Measurements from ENCODE around the gene SMC5.

The SMC5 gene

DNA sequence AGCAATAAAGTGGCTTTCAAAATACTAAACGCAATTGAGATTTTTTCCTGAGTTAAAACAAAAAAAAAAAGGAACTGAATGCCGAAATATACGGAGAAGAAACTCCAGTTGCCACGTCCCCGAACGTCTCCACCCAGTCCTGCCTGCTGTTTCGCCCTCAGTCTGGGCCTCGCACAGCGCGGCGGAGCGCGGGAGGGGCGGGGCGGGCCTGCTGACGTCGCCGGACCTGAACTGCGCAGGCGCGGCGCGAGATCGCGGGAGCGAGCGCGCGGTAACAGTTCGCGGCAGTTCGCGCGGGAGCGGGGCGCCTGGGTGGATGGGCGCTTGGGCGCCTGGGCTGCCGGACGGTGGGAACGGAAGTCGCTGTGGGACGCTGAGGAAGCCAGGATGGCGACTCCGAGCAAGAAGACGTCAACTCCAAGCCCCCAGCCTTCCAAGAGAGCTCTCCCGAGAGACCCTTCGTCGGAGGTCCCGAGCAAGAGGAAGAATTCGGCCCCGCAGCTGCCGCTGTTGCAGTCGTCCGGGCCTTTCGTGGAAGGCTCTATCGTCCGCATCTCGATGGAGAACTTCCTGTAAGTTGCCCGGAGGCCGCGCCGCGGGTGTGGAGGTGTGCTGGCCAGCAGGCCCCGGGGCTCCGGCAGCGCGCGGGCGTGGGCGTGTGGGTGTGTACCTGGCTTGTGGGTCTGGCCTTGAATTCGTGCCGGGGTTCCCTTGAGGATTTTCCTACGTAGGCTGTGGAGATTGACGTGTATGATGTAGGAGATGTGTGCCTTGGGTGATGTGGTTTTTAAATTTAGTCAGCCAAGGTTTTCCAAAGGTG is at the start of gene SMC5:
SMC5 (plus strand) TSS at position 287 of the 820 bp plus-strand sequence; CDS start at position 388, 101 bp downstream.
- peak within 1 kb of the TSS; percentile 89 for H3K27ac ChIP-seq

DNA sequence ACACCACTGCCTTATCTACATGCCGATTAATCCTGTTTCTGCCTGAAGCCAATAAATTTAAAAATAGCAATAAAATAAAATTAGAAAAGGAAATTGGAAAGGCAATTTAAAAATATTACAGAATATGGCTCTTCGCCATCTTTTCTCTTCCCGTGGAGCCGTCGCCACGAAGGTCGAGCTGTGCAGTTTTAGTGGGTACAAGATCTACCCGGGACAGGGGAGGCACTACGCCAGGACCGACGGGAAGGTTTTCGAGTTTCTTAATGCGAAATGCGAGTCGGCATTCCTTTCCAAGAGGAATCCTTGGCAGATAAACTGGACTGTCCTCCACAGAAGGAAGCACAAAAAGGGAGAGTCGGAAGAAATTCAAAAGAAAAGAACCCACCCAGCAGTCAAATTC is 41.7 kb upstream of the SMC5 start:
- no peak overlapping the region for H3K27ac ChIP-seq
- TF ChIP-seq, protein P1, sequence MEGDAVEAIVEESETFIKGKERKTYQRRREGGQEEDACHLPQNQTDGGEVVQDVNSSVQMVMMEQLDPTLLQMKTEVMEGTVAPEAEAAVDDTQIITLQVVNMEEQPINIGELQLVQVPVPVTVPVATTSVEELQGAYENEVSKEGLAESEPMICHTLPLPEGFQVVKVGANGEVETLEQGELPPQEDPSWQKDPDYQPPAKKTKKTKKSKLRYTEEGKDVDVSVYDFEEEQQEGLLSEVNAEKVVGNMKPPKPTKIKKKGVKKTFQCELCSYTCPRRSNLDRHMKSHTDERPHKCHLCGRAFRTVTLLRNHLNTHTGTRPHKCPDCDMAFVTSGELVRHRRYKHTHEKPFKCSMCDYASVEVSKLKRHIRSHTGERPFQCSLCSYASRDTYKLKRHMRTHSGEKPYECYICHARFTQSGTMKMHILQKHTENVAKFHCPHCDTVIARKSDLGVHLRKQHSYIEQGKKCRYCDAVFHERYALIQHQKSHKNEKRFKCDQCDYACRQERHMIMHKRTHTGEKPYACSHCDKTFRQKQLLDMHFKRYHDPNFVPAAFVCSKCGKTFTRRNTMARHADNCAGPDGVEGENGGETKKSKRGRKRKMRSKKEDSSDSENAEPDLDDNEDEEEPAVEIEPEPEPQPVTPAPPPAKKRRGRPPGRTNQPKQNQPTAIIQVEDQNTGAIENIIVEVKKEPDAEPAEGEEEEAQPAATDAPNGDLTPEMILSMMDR (IDR thresholded peaks at IDR 0.05) = no peak
- TF ChIP-seq ZFX (IDR thresholded peaks at IDR 0.05; ENCODE audit: borderline replicate concordance) = no peak

More for the DNA sequence above, at the start of gene SMC5:
- TF ChIP-seq, protein P1 (IDR thresholded peaks at IDR 0.05) = no peak
- TF ChIP-seq ZFX (IDR thresholded peaks at IDR 0.05; ENCODE audit: borderline replicate concordance) = no peak

DNA sequence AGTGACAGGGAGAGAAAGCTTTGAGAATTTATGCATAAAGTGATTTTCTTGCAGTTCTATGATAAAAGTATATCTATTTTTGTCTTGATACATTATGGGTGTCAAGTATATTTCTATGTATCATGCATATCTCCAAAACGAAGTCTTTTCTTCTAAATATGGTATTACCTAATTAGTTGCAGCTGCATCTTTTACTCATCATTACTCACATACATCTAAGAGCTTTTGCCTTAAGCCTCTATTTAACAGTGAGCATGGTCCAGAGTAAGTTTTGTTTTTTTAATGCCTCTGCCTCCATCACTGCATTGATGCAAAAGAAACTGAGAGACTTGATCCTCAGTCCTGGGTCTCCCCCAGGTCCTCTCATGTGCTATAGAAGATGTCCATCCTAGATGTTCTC is 40.0 kb upstream of the SMC5 start:
- no peak for TF ChIP-seq ZFX (IDR thresholded peaks at IDR 0.05; ENCODE audit: borderline replicate concordance)
- TF ChIP-seq, protein P1 (IDR thresholded peaks at IDR 0.05) = no peak
- H3K27ac ChIP-seq = no peak overlapping the region

DNA sequence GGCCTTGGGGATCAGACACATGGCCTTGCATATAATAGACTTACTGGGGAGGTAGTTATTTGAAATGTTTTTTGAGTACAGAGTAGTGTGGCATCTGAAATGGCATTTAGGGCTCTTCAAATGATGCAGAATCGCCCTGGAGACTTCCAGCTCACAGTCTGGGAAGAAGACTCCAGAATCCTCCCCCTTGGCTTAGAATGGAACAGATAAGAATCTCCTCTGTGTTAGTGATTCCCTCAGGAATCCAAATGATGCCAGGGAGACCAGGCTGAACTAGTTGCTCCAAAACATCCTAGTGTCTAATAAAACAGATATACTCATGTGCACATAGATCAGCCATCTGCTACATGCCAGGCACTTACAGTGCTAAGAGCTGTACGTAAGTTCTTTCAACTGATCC is 38.6 kb upstream of the SMC5 start:
- no peak overlapping the region for H3K27ac ChIP-seq
- no peak for TF ChIP-seq ZFX (IDR thresholded peaks at IDR 0.05; ENCODE audit: borderline replicate concordance)
- TF ChIP-seq, protein P1 (IDR thresholded peaks at IDR 0.05) = no peak

DNA sequence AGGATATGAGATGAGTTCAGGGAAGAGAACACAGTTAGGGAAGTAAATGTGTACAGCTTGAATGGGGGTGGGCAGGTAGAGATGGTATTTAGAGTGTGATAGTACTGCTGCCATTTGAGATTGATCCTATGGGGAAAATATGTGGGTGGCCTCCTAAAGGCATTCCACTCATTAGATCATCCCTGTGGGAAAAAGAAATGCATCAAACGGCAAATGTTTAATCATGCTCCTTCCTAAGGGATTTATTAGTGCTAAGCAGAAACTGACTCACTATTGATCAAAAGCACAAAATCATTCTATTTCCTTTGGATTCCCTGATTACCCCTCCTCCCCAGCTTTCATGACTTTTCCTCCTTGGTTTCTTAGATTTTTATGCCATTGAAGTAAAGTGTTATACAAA is 36.4 kb upstream of the SMC5 start:
- TF ChIP-seq, protein P1 (IDR thresholded peaks at IDR 0.05) = no peak
- no peak for TF ChIP-seq ZFX (IDR thresholded peaks at IDR 0.05; ENCODE audit: borderline replicate concordance)
- no peak overlapping the region for H3K27ac ChIP-seq

DNA sequence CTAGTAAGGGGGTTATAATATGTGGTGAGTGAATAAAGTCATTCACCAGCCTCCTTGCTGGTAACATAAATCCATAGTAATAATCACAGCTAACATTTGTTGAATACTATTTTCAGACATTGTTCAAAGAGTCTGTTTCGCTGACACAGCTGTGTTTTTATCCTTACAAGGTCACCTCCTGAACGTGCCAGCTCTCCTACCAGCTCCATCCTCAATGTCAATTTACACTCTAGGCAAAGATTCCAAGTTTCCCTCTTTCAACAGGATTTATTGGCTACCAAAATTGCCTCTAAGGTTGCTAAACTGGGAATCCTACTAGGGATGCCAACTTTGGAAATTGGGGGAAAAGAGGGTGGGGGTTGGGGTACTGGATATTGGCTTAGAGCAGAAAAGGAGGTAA is 30.7 kb upstream of the SMC5 start:
- no peak for TF ChIP-seq ZFX (IDR thresholded peaks at IDR 0.05; ENCODE audit: borderline replicate concordance)
- TF ChIP-seq, protein P1 (IDR thresholded peaks at IDR 0.05) = no peak
- H3K27ac ChIP-seq = no peak overlapping the region

DNA sequence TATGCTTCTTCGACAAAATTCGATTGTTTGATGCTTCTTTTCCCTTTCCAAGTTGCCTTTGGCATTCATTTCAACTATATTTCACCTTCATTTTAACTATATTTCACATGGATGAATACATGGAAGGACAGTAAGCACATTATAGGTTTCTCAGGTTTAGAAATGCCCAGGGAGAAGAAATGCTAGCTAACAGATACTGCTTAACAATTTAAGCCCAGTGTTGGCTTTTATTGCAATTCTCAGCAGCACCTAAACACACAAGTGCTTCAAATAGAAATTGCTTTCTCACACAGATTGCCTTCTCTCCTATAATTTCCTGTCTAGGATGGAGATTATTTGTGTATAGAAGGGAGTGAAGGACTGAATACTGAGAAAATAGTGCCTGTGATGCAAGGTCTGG is 30.2 kb upstream of the SMC5 start:
- no peak overlapping the region for H3K27ac ChIP-seq
- TF ChIP-seq ZFX (IDR thresholded peaks at IDR 0.05; ENCODE audit: borderline replicate concordance) = no peak
- TF ChIP-seq, protein P1 (IDR thresholded peaks at IDR 0.05) = no peak

Measured in 22Rv1 (cell line).